Activated T-helper 1 cell treated with anti-CD3 and anti-CD28 coated beads, Interleukin-12 subunit alpha, Interleukin-12 subunit beta, Interleukin-2, Interleukin-4 antibody, amounts not matched to agents 30 ng/mL and 10 ng/mL and 1 ng/mL, durations not matched to agents 14 hours and 24 hours and 36 hours (primary cell): ENCODE measurements around the gene TBC1D1. TPM values are rescaled to one million over a fixed set of nuclear protein-coding genes. Genes with fewer than 3 reads are reported as not detected.

ENCODE experiments used
- DNase-seq: peaks from one replicate; pipeline ENCODE4 v3.0.0; 2021; ENCODE audit warnings: low spot score
- H3K27ac Mint-ChIP-seq: one replicate; pipeline ENCODE4 v1.8.0; 2021; ENCODE audit warnings: mild to moderate bottlenecking, mixed read lengths
- H3K27me3 Mint-ChIP-seq: one replicate; pipeline ENCODE4 v1.8.0; 2022; ENCODE audit warnings: mild to moderate bottlenecking, moderate library complexity, mixed read lengths; ENCODE audit not compliant: insufficient read depth
- H3K36me3 Mint-ChIP-seq: one replicate; pipeline ENCODE4 v1.8.0; 2021; ENCODE audit warnings: low read depth, mixed read lengths
- H3K4me1 Mint-ChIP-seq: one replicate; pipeline ENCODE4 v1.8.0; 2021; ENCODE audit warnings: low read depth, mixed read lengths
- H3K4me3 Mint-ChIP-seq: one replicate; pipeline ENCODE4 v1.8.0; 2021; ENCODE audit warnings: mild to moderate bottlenecking, moderate library complexity, mixed read lengths
- H3K9me3 Mint-ChIP-seq: one replicate; pipeline ENCODE4 v1.8.0; 2021; ENCODE audit warnings: mixed read lengths
- intact Hi-C: fragments of 100-400 bp; cut with micrococcal nuclease; formaldehyde crosslinking; loops from one replicate; pipeline ENCODE4 v1.15.1; 2024
- total RNA-seq: library from RNA; stranded (reverse); gene quantifications from 2 replicates; pipeline ENCODE4 v1.2.3, GENCODE V29; 2022

The TBC1D1 gene
- total RNA-seq, 1 donor from 2014 or later = 52.6 TPM

GRCh38 chr4:38072578-38072977 lies 181.7 kb downstream of the TBC1D1 start:
- DNase-seq = no peak
- H3K9me3 Mint-ChIP-seq = no peaks in the 10 kb centered on the region
- H3K4me1 Mint-ChIP-seq = peaks cover 49% of the 10 kb centered on the region
- H3K27ac Mint-ChIP-seq = peak overlapping the region; percentile 31
- H3K4me3 Mint-ChIP-seq = no peak overlapping the region
- peaks cover 26% of the 10 kb centered on the region for H3K36me3 Mint-ChIP-seq
- H3K27me3 Mint-ChIP-seq = no peaks in the 10 kb centered on the region
- intact Hi-C loops = no loop called here

GRCh38 chr4:38073596-38074234 lies 182.8 kb downstream of the TBC1D1 start:
- H3K36me3 Mint-ChIP-seq = peaks cover 24% of the 10 kb centered on the region
- H3K4me3 Mint-ChIP-seq = no peak overlapping the region
- H3K9me3 Mint-ChIP-seq = no peaks in the 10 kb centered on the region
- peaks cover 60% of the 10 kb centered on the region for H3K4me1 Mint-ChIP-seq
- DNase-seq = no peak
- no peaks in the 10 kb centered on the region for H3K27me3 Mint-ChIP-seq
- intact Hi-C loops = no loop called here
- no peak overlapping the region for H3K27ac Mint-ChIP-seq

- no peak for DNase-seq
- intact Hi-C loops = loop anchor here (2.0 to 5.0 kb wide), 3 partner anchors 15 to 87 kb away; no protein-coding TSS in a partner anchor
- Mint-ChIP-seq H3K4me1 (peaks cover 51% of the 10 kb centered on the region), H3K4me3 (no peak overlapping the region), H3K9me3 (no peaks in the 10 kb centered on the region), H3K27me3 (no peaks in the 10 kb centered on the region), H3K36me3 (peaks cover 30% of the 10 kb centered on the region), H3K27ac (no peak overlapping the region)
These were observed 184.7 kb downstream of the TBC1D1 start for GRCh38 chr4:38075370-38076152.

- H3K9me3 Mint-ChIP-seq = no peaks in the 10 kb centered on the region
- H3K36me3 Mint-ChIP-seq = peaks cover 31% of the 10 kb centered on the region
- H3K27ac Mint-ChIP-seq = no peak overlapping the region
- no peak for DNase-seq
- H3K27me3 Mint-ChIP-seq = no peaks in the 10 kb centered on the region
- H3K4me3 Mint-ChIP-seq = no peak overlapping the region
- peaks cover 48% of the 10 kb centered on the region for H3K4me1 Mint-ChIP-seq
- intact Hi-C loops = loop anchor here (2.0 to 5.0 kb wide), 3 partner anchors 15 to 86 kb away; no protein-coding TSS in a partner anchor
These were observed 185.3 kb downstream of the TBC1D1 start for GRCh38 chr4:38076153-38076669.

GRCh38 chr4:38077791-38078489 lies 187.1 kb downstream of the TBC1D1 start:
- H3K36me3 Mint-ChIP-seq = peaks cover 29% of the 10 kb centered on the region

GRCh38 chr4:38078590-38079421 lies 187.9 kb downstream of the TBC1D1 start:
- peaks cover 30% of the 10 kb centered on the region for H3K4me1 Mint-ChIP-seq
- intact Hi-C loops = loop anchor here (5.0 kb wide), 2 partner anchors 53 to 83 kb away; no protein-coding TSS in a partner anchor
- H3K36me3 Mint-ChIP-seq = peaks cover 22% of the 10 kb centered on the region
- no peak overlapping the region for H3K4me3 Mint-ChIP-seq
- DNase-seq = no peak
- peak overlapping the region; percentile 77 for H3K27ac Mint-ChIP-seq
- no peaks in the 10 kb centered on the region for H3K9me3 Mint-ChIP-seq
- H3K27me3 Mint-ChIP-seq = no peaks in the 10 kb centered on the region

More at GRCh38 chr4:38077791-38078489, 187.1 kb downstream of the TBC1D1 start:
- no peak for DNase-seq
- no peak overlapping the region for H3K27ac Mint-ChIP-seq
- intact Hi-C loops = loop anchor here (2.0 to 5.0 kb wide), 3 partner anchors 13 to 84 kb away; no protein-coding TSS in a partner anchor
- H3K27me3 Mint-ChIP-seq = no peaks in the 10 kb centered on the region
- peaks cover 31% of the 10 kb centered on the region for H3K4me1 Mint-ChIP-seq
- H3K9me3 Mint-ChIP-seq = no peaks in the 10 kb centered on the region
- H3K4me3 Mint-ChIP-seq = no peak overlapping the region

GRCh38 chr4:38080061-38080974 lies 189.4 kb downstream of the TBC1D1 start:
- no peaks in the 10 kb centered on the region for H3K27me3 Mint-ChIP-seq
- DNase-seq = no peak
- H3K4me1 Mint-ChIP-seq = peaks cover 30% of the 10 kb centered on the region
- H3K4me3 Mint-ChIP-seq = no peak overlapping the region
- H3K27ac Mint-ChIP-seq = peak overlapping the region; percentile 31
- peaks cover 17% of the 10 kb centered on the region for H3K36me3 Mint-ChIP-seq
- H3K9me3 Mint-ChIP-seq = no peaks in the 10 kb centered on the region
- intact Hi-C loops = no loop called here

GRCh38 chr4:38082021-38082420 lies 191.1 kb downstream of the TBC1D1 start:
- no peaks in the 10 kb centered on the region for H3K9me3 Mint-ChIP-seq
- H3K27me3 Mint-ChIP-seq = no peaks in the 10 kb centered on the region
- peaks cover 9% of the 10 kb centered on the region for H3K36me3 Mint-ChIP-seq
- intact Hi-C loops = no loop called here
- H3K4me1 Mint-ChIP-seq = peaks cover 22% of the 10 kb centered on the region
- DNase-seq = no peak
- no peak overlapping the region for H3K27ac Mint-ChIP-seq
- no peak overlapping the region for H3K4me3 Mint-ChIP-seq

- Mint-ChIP-seq H3K9me3 (no peaks in the 10 kb centered on the region), H3K4me3 (no peak overlapping the region), H3K4me1 (peaks cover 21% of the 10 kb centered on the region), H3K27me3 (no peaks in the 10 kb centered on the region), H3K36me3 (peaks cover 7% of the 10 kb centered on the region), H3K27ac (no peak overlapping the region)
- no peak for DNase-seq
- intact Hi-C loops = no loop called here
These were observed 191.8 kb downstream of the TBC1D1 start for GRCh38 chr4:38082424-38083385.

GRCh38 chr4:38084877-38085711 lies 194.2 kb downstream of the TBC1D1 start:
- Mint-ChIP-seq H3K36me3 (peaks cover 2% of the 10 kb centered on the region), H3K27me3 (no peaks in the 10 kb centered on the region), H3K4me1 (peaks cover 8% of the 10 kb centered on the region), H3K27ac (no peak overlapping the region), H3K9me3 (no peaks in the 10 kb centered on the region), H3K4me3 (no peak overlapping the region)
- DNase-seq = no peak
- intact Hi-C loops = no loop called here
